PC-9 (cell line): Measurements from ENCODE around the gene ARFGAP3.

Source experiments
- EZH2 ChIP-seq: fragments of 200-600 bp; sonication (generic); IDR thresholded peaks from 2 replicates; pipeline ENCODE4 v1.8.0; 2017; ENCODE audit warnings: antibody characterized with exemption, low read depth
- TF ChIP-seq, protein P1 (sequence below): fragments of 200-600 bp; sonication (generic); conservative IDR thresholded peaks from 2 replicates; pipeline ENCODE4 v1.6.1; 2017; ENCODE audit warnings: mixed run types, antibody characterized with exemption, mild to moderate bottlenecking, moderate library complexity

DNA sequence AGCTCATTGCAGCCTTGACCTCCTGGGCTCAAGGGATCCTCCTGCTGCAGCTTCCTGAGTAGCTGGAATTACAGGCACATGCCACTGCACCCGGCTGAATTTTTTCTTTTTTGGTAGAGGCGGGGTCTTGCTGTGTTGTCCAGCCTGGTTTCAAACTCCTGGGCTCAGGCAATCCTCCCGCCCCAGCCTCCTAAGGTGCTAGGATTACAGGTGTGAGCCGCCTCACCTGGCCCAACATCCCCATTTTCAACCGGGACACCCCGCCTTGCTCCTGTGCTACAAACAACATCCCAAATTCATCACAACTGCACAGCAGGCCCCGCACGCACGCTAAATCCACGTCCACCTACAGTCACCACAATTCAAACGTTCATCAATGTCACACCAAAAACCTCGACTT, 61.0 kb downstream of the ARFGAP3 start:
- TF ChIP-seq, protein P1, sequence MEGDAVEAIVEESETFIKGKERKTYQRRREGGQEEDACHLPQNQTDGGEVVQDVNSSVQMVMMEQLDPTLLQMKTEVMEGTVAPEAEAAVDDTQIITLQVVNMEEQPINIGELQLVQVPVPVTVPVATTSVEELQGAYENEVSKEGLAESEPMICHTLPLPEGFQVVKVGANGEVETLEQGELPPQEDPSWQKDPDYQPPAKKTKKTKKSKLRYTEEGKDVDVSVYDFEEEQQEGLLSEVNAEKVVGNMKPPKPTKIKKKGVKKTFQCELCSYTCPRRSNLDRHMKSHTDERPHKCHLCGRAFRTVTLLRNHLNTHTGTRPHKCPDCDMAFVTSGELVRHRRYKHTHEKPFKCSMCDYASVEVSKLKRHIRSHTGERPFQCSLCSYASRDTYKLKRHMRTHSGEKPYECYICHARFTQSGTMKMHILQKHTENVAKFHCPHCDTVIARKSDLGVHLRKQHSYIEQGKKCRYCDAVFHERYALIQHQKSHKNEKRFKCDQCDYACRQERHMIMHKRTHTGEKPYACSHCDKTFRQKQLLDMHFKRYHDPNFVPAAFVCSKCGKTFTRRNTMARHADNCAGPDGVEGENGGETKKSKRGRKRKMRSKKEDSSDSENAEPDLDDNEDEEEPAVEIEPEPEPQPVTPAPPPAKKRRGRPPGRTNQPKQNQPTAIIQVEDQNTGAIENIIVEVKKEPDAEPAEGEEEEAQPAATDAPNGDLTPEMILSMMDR, result no peak
- no peak for TF ChIP-seq EZH2
